HEK293 (cell line): ENCODE measurements around the gene DLK1.

Experiments
- ATF2 ChIP-seq: fragments of 450-650 bp; formaldehyde crosslinking; IDR thresholded peaks from 2 replicates; pipeline ENCODE4 v1.5.1; 2016; ENCODE audit warnings: missing biosample characterization, missing genetic modification characterization, low read depth
- CTCF ChIP-seq: fragments of 450-650 bp; formaldehyde crosslinking; IDR thresholded peaks from 2 replicates; pipeline ENCODE4 v1.5.1; 2016; ENCODE audit warnings: missing biosample characterization, missing genetic modification characterization
- ZBTB7A ChIP-seq: fragments of 450-650 bp; formaldehyde crosslinking; IDR thresholded peaks from 2 replicates; pipeline ENCODE4 v1.5.1; 2016; ENCODE audit warnings: low read depth, missing biosample characterization, missing genetic modification characterization
- ZNF311 ChIP-seq: fragments of 450-650 bp; formaldehyde crosslinking; IDR thresholded peaks from 2 replicates; pipeline ENCODE4 v1.5.1; 2017; ENCODE audit warnings: missing biosample characterization, missing genetic modification characterization, borderline replicate concordance
- TF ChIP-seq, protein P1 (sequence below): fragments of 450-650 bp; formaldehyde crosslinking; IDR thresholded peaks from 2 replicates; pipeline ENCODE4 v1.5.1; 2016; ENCODE audit warnings: missing biosample characterization, missing genetic modification characterization
- TF ChIP-seq, protein P2 (sequence below): fragments of 450-650 bp; formaldehyde crosslinking; optimal IDR thresholded peaks from 2 replicates; pipeline ENCODE3; 2016; ENCODE audit warnings: missing biosample characterization, mild to moderate bottlenecking, missing genetic modification characterization

GRCh38 chr14:100687386-100687785 lies 39.3 kb upstream of the DLK1 start:
- TF ChIP-seq ZBTB7A (tag by site-specific recombination) (no peak), ZNF311 (no peak), CTCF (no peak), ATF2 (no peak)
- TF ChIP-seq, protein P1, sequence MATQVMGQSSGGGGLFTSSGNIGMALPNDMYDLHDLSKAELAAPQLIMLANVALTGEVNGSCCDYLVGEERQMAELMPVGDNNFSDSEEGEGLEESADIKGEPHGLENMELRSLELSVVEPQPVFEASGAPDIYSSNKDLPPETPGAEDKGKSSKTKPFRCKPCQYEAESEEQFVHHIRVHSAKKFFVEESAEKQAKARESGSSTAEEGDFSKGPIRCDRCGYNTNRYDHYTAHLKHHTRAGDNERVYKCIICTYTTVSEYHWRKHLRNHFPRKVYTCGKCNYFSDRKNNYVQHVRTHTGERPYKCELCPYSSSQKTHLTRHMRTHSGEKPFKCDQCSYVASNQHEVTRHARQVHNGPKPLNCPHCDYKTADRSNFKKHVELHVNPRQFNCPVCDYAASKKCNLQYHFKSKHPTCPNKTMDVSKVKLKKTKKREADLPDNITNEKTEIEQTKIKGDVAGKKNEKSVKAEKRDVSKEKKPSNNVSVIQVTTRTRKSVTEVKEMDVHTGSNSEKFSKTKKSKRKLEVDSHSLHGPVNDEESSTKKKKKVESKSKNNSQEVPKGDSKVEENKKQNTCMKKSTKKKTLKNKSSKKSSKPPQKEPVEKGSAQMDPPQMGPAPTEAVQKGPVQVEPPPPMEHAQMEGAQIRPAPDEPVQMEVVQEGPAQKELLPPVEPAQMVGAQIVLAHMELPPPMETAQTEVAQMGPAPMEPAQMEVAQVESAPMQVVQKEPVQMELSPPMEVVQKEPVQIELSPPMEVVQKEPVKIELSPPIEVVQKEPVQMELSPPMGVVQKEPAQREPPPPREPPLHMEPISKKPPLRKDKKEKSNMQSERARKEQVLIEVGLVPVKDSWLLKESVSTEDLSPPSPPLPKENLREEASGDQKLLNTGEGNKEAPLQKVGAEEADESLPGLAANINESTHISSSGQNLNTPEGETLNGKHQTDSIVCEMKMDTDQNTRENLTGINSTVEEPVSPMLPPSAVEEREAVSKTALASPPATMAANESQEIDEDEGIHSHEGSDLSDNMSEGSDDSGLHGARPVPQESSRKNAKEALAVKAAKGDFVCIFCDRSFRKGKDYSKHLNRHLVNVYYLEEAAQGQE (tag by site-specific recombination) = no peak
- TF ChIP-seq, protein P2, sequence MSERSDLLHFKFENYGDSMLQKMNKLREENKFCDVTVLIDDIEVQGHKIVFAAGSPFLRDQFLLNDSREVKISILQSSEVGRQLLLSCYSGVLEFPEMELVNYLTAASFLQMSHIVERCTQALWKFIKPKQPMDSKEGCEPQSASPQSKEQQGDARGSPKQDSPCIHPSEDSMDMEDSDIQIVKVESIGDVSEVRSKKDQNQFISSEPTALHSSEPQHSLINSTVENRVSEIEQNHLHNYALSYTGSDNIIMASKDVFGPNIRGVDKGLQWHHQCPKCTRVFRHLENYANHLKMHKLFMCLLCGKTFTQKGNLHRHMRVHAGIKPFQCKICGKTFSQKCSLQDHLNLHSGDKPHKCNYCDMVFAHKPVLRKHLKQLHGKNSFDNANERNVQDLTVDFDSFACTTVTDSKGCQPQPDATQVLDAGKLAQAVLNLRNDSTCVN (tag by site-specific recombination) = no peak
